ENCODE measurements around the gene DLG1.

DNA sequence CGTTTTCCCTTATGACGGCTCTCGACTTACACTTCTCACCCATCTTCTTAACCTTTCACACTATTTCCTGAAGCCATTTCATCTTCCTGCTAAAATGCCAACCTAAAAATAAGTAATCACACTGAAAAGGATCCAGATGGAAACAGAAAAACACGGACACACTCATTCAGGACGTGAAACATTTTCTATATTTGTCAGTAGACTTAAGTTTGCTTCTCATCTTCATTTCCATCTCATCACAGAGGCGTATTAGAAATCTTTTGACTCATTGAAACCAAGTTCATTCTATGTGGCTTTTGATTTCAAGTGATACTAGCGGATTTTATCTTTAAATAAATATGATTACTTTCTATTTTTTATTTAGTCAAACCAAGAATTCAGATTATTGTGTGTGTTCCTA lies 27.4 kb upstream of the DLG1 start:
- TF ChIP-seq, protein P1, sequence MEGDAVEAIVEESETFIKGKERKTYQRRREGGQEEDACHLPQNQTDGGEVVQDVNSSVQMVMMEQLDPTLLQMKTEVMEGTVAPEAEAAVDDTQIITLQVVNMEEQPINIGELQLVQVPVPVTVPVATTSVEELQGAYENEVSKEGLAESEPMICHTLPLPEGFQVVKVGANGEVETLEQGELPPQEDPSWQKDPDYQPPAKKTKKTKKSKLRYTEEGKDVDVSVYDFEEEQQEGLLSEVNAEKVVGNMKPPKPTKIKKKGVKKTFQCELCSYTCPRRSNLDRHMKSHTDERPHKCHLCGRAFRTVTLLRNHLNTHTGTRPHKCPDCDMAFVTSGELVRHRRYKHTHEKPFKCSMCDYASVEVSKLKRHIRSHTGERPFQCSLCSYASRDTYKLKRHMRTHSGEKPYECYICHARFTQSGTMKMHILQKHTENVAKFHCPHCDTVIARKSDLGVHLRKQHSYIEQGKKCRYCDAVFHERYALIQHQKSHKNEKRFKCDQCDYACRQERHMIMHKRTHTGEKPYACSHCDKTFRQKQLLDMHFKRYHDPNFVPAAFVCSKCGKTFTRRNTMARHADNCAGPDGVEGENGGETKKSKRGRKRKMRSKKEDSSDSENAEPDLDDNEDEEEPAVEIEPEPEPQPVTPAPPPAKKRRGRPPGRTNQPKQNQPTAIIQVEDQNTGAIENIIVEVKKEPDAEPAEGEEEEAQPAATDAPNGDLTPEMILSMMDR (IDR thresholded peaks at IDR 0.05) = no peak
- no peak for TF ChIP-seq POLR2A (IDR thresholded peaks at IDR 0.05)

All from transverse colon (tissue), 3 donors.